Measurements from ENCODE around the gene FZD10.
A peak's percentile ranks its signal among the peaks of the same experiment; 100 is the strongest.

FZD10 gene

GRCh38 chr12:130145731-130146130 is 16.5 kb upstream of the FZD10 start:
- H2BK5ac ChIP-seq (ENCODE audit: low read depth, low read length, poor library complexity), result no peak overlapping the region
- H3K23ac ChIP-seq (ENCODE audit: low read length), result no peak overlapping the region
- no peaks in the 10 kb centered on the region for H3K27me3 ChIP-seq (ENCODE audit: insufficient read depth, low read length)
- no peak overlapping the region for H3K14ac ChIP-seq (ENCODE audit: low read length)
- H3K9me3 ChIP-seq (ENCODE audit: insufficient read depth, low read depth, low read length), result peaks cover 2% of the 10 kb centered on the region
- no peak overlapping the region for H2AFZ ChIP-seq (ENCODE audit: insufficient read depth, low read length, poor library complexity)
- H3K36me3 ChIP-seq (ENCODE audit: control insufficient read depth in 1 of 2, insufficient read depth in 2 of 2, low read length in 2 of 2), result no peaks in the 10 kb centered on the region
- peak overlapping the region; percentile 37 for H3K4me3 ChIP-seq (ENCODE audit: low read depth, low read length)
- no peaks in the 10 kb centered on the region for H3K4me1 ChIP-seq (ENCODE audit: control insufficient read depth in 1 of 2, insufficient read depth in 2 of 2, low read length in 2 of 2)
- no peak overlapping the region for H3K9ac ChIP-seq (ENCODE audit: low read length)
- no peak overlapping the region for H3K4ac ChIP-seq (ENCODE audit: low read depth, low read length)
- H4K91ac ChIP-seq (ENCODE audit: low read depth, low read length), result no peak overlapping the region
- H2AK5ac ChIP-seq (ENCODE audit: low read length), result no peak overlapping the region
- DNase-seq, result no peak
- H2BK120ac ChIP-seq (ENCODE audit: insufficient read depth, low read length, poor library complexity), result no peak overlapping the region
- no peak overlapping the region for H4K8ac ChIP-seq (ENCODE audit: low read depth, low read length)
- no peak overlapping the region for H3K18ac ChIP-seq (ENCODE audit: low read length)
- H2BK12ac ChIP-seq (ENCODE audit: low read length), result no peak overlapping the region
- no CpG with 5 or more reads among the region's 13 CpGs for WGBS (ENCODE audit: extremely low coverage, insufficient coverage, insufficient read length)
- H3K79me1 ChIP-seq (ENCODE audit: low read length), result no peaks in the 10 kb centered on the region
- no peak overlapping the region for H3K4me2 ChIP-seq (ENCODE audit: low read length)
- no peak overlapping the region for H3K27ac ChIP-seq (ENCODE audit: low read depth, low read length)
- no peak overlapping the region for H4K12ac ChIP-seq (ENCODE audit: low read depth, low read length)
- no peaks in the 10 kb centered on the region for H3K79me2 ChIP-seq (ENCODE audit: control insufficient read depth, insufficient read depth, low read length, poor library complexity)

GRCh38 chr12:130146176-130146931 is 15.9 kb upstream of the FZD10 start:
- no peak overlapping the region for H3K27ac ChIP-seq (ENCODE audit: low read depth, low read length)
- H2AFZ ChIP-seq (ENCODE audit: insufficient read depth, low read length, poor library complexity), result no peak overlapping the region
- no CpG with 5 or more reads among the region's 10 CpGs for WGBS (ENCODE audit: extremely low coverage, insufficient coverage, insufficient read length)
- no peak overlapping the region for H2BK12ac ChIP-seq (ENCODE audit: low read length)
- H3K14ac ChIP-seq (ENCODE audit: low read length), result no peak overlapping the region
- no peak overlapping the region for H3K4me2 ChIP-seq (ENCODE audit: low read length)
- H4K91ac ChIP-seq (ENCODE audit: low read depth, low read length), result no peak overlapping the region
- H2BK120ac ChIP-seq (ENCODE audit: insufficient read depth, low read length, poor library complexity), result no peak overlapping the region
- no peaks in the 10 kb centered on the region for H3K27me3 ChIP-seq (ENCODE audit: insufficient read depth, low read length)
- H2BK5ac ChIP-seq (ENCODE audit: low read depth, low read length, poor library complexity), result no peak overlapping the region
- H3K4ac ChIP-seq (ENCODE audit: low read depth, low read length), result no peak overlapping the region
- no peaks in the 10 kb centered on the region for H3K36me3 ChIP-seq (ENCODE audit: control insufficient read depth in 1 of 2, insufficient read depth in 2 of 2, low read length in 2 of 2)
- DNase-seq, result no peak
- no peak overlapping the region for H2AK5ac ChIP-seq (ENCODE audit: low read length)
- H3K9ac ChIP-seq (ENCODE audit: low read length), result no peak overlapping the region
- H3K4me3 ChIP-seq (ENCODE audit: low read depth, low read length), result no peak overlapping the region
- no peak overlapping the region for H3K23ac ChIP-seq (ENCODE audit: low read length)
- H3K79me1 ChIP-seq (ENCODE audit: low read length), result no peaks in the 10 kb centered on the region
- no peak overlapping the region for H4K8ac ChIP-seq (ENCODE audit: low read depth, low read length)
- H3K18ac ChIP-seq (ENCODE audit: low read length), result no peak overlapping the region
- no peaks in the 10 kb centered on the region for H3K79me2 ChIP-seq (ENCODE audit: control insufficient read depth, insufficient read depth, low read length, poor library complexity)
- H3K4me1 ChIP-seq (ENCODE audit: control insufficient read depth in 1 of 2, insufficient read depth in 2 of 2, low read length in 2 of 2), result no peaks in the 10 kb centered on the region
- H4K12ac ChIP-seq (ENCODE audit: low read depth, low read length), result no peak overlapping the region
- H3K9me3 ChIP-seq (ENCODE audit: insufficient read depth, low read depth, low read length), result peaks cover 2% of the 10 kb centered on the region

GRCh38 chr12:130147875-130148596 is 14.2 kb upstream of the FZD10 start:
- Histone ChIP-seq H3K79me1 (ENCODE audit: low read length) (no peaks in the 10 kb centered on the region), H3K27ac (ENCODE audit: low read depth, low read length) (no peak overlapping the region), H3K14ac (ENCODE audit: low read length) (no peak overlapping the region), H4K8ac (ENCODE audit: low read depth, low read length) (no peak overlapping the region), H4K12ac (ENCODE audit: low read depth, low read length) (no peak overlapping the region), H3K79me2 (ENCODE audit: control insufficient read depth, insufficient read depth, low read length, poor library complexity) (no peaks in the 10 kb centered on the region), H3K36me3 (ENCODE audit: control insufficient read depth in 1 of 2, insufficient read depth in 2 of 2, low read length in 2 of 2) (no peaks in the 10 kb centered on the region), H2BK12ac (ENCODE audit: low read length) (no peak overlapping the region), H2AFZ (ENCODE audit: insufficient read depth, low read length, poor library complexity) (no peak overlapping the region), H3K9ac (ENCODE audit: low read length) (no peak overlapping the region), H3K23ac (ENCODE audit: low read length) (no peak overlapping the region), H2BK120ac (ENCODE audit: insufficient read depth, low read length, poor library complexity) (no peak overlapping the region), H3K27me3 (ENCODE audit: insufficient read depth, low read length) (no peaks in the 10 kb centered on the region), H3K4me3 (ENCODE audit: low read depth, low read length) (no peak overlapping the region), H2BK5ac (ENCODE audit: low read depth, low read length, poor library complexity) (no peak overlapping the region), H3K4me1 (ENCODE audit: control insufficient read depth in 1 of 2, insufficient read depth in 2 of 2, low read length in 2 of 2) (no peaks in the 10 kb centered on the region), H3K18ac (ENCODE audit: low read length) (no peak overlapping the region), H2AK5ac (ENCODE audit: low read length) (no peak overlapping the region), H3K4me2 (ENCODE audit: low read length) (no peak overlapping the region), H3K4ac (ENCODE audit: low read depth, low read length) (no peak overlapping the region), H4K91ac (ENCODE audit: low read depth, low read length) (no peak overlapping the region), H3K9me3 (ENCODE audit: insufficient read depth, low read depth, low read length) (peaks cover 2% of the 10 kb centered on the region)
- WGBS (ENCODE audit: extremely low coverage, insufficient coverage, insufficient read length), result no CpG with 5 or more reads among the region's 8 CpGs
- no peak for DNase-seq

GRCh38 chr12:130151846-130152245 is 10.4 kb upstream of the FZD10 start:
- H4K8ac ChIP-seq (ENCODE audit: low read depth, low read length), result no peak overlapping the region
- H4K12ac ChIP-seq (ENCODE audit: low read depth, low read length), result no peak overlapping the region
- DNase-seq, result no peak
- H3K36me3 ChIP-seq (ENCODE audit: control insufficient read depth in 1 of 2, insufficient read depth in 2 of 2, low read length in 2 of 2), result no peaks in the 10 kb centered on the region
- no peaks in the 10 kb centered on the region for H3K4me1 ChIP-seq (ENCODE audit: control insufficient read depth in 1 of 2, insufficient read depth in 2 of 2, low read length in 2 of 2)
- H3K79me1 ChIP-seq (ENCODE audit: low read length), result no peaks in the 10 kb centered on the region
- H2BK5ac ChIP-seq (ENCODE audit: low read depth, low read length, poor library complexity), result no peak overlapping the region
- H3K9ac ChIP-seq (ENCODE audit: low read length), result no peak overlapping the region
- no peak overlapping the region for H3K18ac ChIP-seq (ENCODE audit: low read length)
- no peak overlapping the region for H3K4me2 ChIP-seq (ENCODE audit: low read length)
- no peak overlapping the region for H3K27ac ChIP-seq (ENCODE audit: low read depth, low read length)
- H3K14ac ChIP-seq (ENCODE audit: low read length), result no peak overlapping the region
- WGBS (ENCODE audit: extremely low coverage, insufficient coverage, insufficient read length), result no CpG with 5 or more reads among the region's 9 CpGs
- no peaks in the 10 kb centered on the region for H3K79me2 ChIP-seq (ENCODE audit: control insufficient read depth, insufficient read depth, low read length, poor library complexity)
- H2AFZ ChIP-seq (ENCODE audit: insufficient read depth, low read length, poor library complexity), result no peak overlapping the region
- H3K23ac ChIP-seq (ENCODE audit: low read length), result no peak overlapping the region
- H2AK5ac ChIP-seq (ENCODE audit: low read length), result no peak overlapping the region
- H2BK12ac ChIP-seq (ENCODE audit: low read length), result no peak overlapping the region
- H2BK120ac ChIP-seq (ENCODE audit: insufficient read depth, low read length, poor library complexity), result no peak overlapping the region
- no peak overlapping the region for H3K4ac ChIP-seq (ENCODE audit: low read depth, low read length)
- no peak overlapping the region for H3K4me3 ChIP-seq (ENCODE audit: low read depth, low read length)
- H4K91ac ChIP-seq (ENCODE audit: low read depth, low read length), result no peak overlapping the region
- H3K9me3 ChIP-seq (ENCODE audit: insufficient read depth, low read depth, low read length), result peaks cover 2% of the 10 kb centered on the region
- peaks cover 7% of the 10 kb centered on the region for H3K27me3 ChIP-seq (ENCODE audit: insufficient read depth, low read length)

Data from trophoblast cell (in vitro differentiated cells and primary cell).